HepG2 (cell line): Measurements from ENCODE around the gene HIRA. TPM values are rescaled to one million over a fixed set of nuclear protein-coding genes. Genes with fewer than 3 reads are reported as not detected.

Experiments
- CHD4 ChIP-seq: fragments of 200-600 bp; sonication (generic); IDR thresholded peaks from 2 replicates; pipeline ENCODE4 v1.7.0; 2017; ENCODE audit warnings: mild to moderate bottlenecking, low read length, borderline replicate concordance
- ELF3 ChIP-seq: IDR thresholded peaks from 2 replicates; pipeline ENCODE4 v1.6.1; 2016; ENCODE audit warnings: missing genetic modification reagents, missing compliant biosample characterization
- HNRNPL ChIP-seq: fragments of 200-400 bp; formaldehyde crosslinking; IDR thresholded peaks from 2 replicates; pipeline ENCODE4 v1.6.1; 2017; ENCODE audit warnings: mild to moderate bottlenecking, low read depth, low read length
- HOXA7 ChIP-seq: sonication (generic); formaldehyde crosslinking; IDR thresholded peaks from 2 replicates; pipeline ENCODE4 v1.8.1; 2022; ENCODE audit warnings: mild to moderate bottlenecking, missing genetic modification reagents, moderate library complexity
- KDM5B ChIP-seq: sonication (generic); formaldehyde crosslinking; IDR thresholded peaks from 2 replicates; pipeline ENCODE4 v1.4.0; 2020; ENCODE audit warnings: missing genetic modification reagents, mild to moderate bottlenecking, borderline replicate concordance
- KMT2A ChIP-seq: sonication (generic); formaldehyde crosslinking; IDR thresholded peaks from 2 replicates; pipeline ENCODE4 v1.4.0; 2020; ENCODE audit warnings: missing genetic modification reagents
- NONO ChIP-seq, 2 experiments: fragments of 450-650 bp in 1 of 2; sonication (generic) in 1 of 2; formaldehyde crosslinking in 1 of 2; IDR thresholded peaks in 1 of 2; conservative IDR thresholded peaks in 1 of 2; 2 replicates each; pipeline versions ENCODE4 v1.6.1 to v1.8.0; 2017 to 2022; ENCODE audit warnings: mild to moderate bottlenecking in 1 of 2, missing genetic modification reagents in 1 of 2, moderate library complexity in 1 of 2
- RAD21 ChIP-seq: fragments of 450-650 bp; formaldehyde crosslinking; IDR thresholded peaks from 2 replicates; pipeline ENCODE4 v1.5.0; 2020; ENCODE audit warnings: mild to moderate bottlenecking
- RELA ChIP-seq: sonication (generic); formaldehyde crosslinking; IDR thresholded peaks from 2 replicates; pipeline ENCODE4 v1.4.0; 2020; ENCODE audit warnings: missing genetic modification reagents
- SMARCE1 ChIP-seq: fragments of 450-650 bp; IDR thresholded peaks from 2 replicates; pipeline ENCODE4 v1.6.1; 2017; ENCODE audit warnings: borderline replicate concordance
- U2AF1 ChIP-seq: fragments of 200-400 bp; formaldehyde crosslinking; optimal IDR thresholded peaks from 2 replicates; pipeline ENCODE3; 2017; ENCODE audit warnings: mild to moderate bottlenecking, low read depth, low read length
- ZBTB38 ChIP-seq: sonication (generic); formaldehyde crosslinking; IDR thresholded peaks from 2 replicates; pipeline ENCODE4 v1.5.1; 2020; ENCODE audit warnings: mild to moderate bottlenecking, missing genetic modification reagents
- ZBTB7B ChIP-seq: sonication (generic); formaldehyde crosslinking; IDR thresholded peaks from 2 replicates; pipeline ENCODE4 v1.4.0; 2020; ENCODE audit warnings: missing genetic modification reagents
- ZNF790 ChIP-seq: sonication (generic); formaldehyde crosslinking; IDR thresholded peaks from 2 replicates; pipeline ENCODE4 v1.8.0; 2022; ENCODE audit warnings: missing genetic modification reagents, mild to moderate bottlenecking, borderline replicate concordance
- ZSCAN21 ChIP-seq: sonication (generic); formaldehyde crosslinking; IDR thresholded peaks from 2 replicates; pipeline ENCODE4 v1.8.0; 2022; ENCODE audit warnings: mild to moderate bottlenecking, missing genetic modification reagents, moderate library complexity, borderline replicate concordance
- ZSCAN30 ChIP-seq: sonication (generic); formaldehyde crosslinking; IDR thresholded peaks from 2 replicates; pipeline ENCODE4 v1.5.0; 2020; ENCODE audit warnings: mild to moderate bottlenecking, missing genetic modification reagents
- polyA plus RNA-seq, 8 experiments: library from polyadenylated mRNA; depleted of rRNA in 3 of 8; stranded (reverse) in 7 of 8; unstranded in 1 of 8; fragments of >200 nt; fragmentation: Illumina TruSeq in 4 of 8; extraction: Trizol in 4 of 8; gene quantifications; 2 replicates each; pipeline versions ENCODE4 v1.2.1 to v1.2.3, GENCODE V29; 2011 to 2016; ENCODE audit warnings: low read depth in 4 of 8, missing spikeins in 1 of 8, mixed read lengths in 1 of 8; ENCODE audit not compliant: insufficient read depth in 1 of 8
- total RNA-seq, 5 experiments: library from RNA; depleted of rRNA; stranded (reverse); fragments of >200 nt; fragmentation: Illumina TruSeq; extraction: Trizol; gene quantifications; 2 replicates each; pipeline ENCODE4 v1.2.3, GENCODE V29; 2016; ENCODE audit warnings: low read depth in 1 of 5
- TF ChIP-seq, protein P1 (sequence below): sonication (generic); formaldehyde crosslinking; IDR thresholded peaks from 2 replicates; pipeline ENCODE4 v1.5.1; 2020; ENCODE audit warnings: missing genetic modification reagents, mild to moderate bottlenecking, borderline replicate concordance
- TF ChIP-seq, protein P2 (sequence below): sonication (generic); formaldehyde crosslinking; IDR thresholded peaks from 2 replicates; pipeline ENCODE4 v1.4.0; 2020; ENCODE audit warnings: missing genetic modification reagents
- TF ChIP-seq, protein P3 (sequence below): sonication (generic); formaldehyde crosslinking; IDR thresholded peaks from 2 replicates; pipeline ENCODE4 v1.4.0; 2020; ENCODE audit warnings: missing genetic modification reagents

HIRA gene
- total and polyA plus RNA-seq, 2 of the 13 experiments (the other 11 are each of a cell fraction or from before 2014, with no cell fraction given): 21.5 to 29.2 TPM

DNA sequence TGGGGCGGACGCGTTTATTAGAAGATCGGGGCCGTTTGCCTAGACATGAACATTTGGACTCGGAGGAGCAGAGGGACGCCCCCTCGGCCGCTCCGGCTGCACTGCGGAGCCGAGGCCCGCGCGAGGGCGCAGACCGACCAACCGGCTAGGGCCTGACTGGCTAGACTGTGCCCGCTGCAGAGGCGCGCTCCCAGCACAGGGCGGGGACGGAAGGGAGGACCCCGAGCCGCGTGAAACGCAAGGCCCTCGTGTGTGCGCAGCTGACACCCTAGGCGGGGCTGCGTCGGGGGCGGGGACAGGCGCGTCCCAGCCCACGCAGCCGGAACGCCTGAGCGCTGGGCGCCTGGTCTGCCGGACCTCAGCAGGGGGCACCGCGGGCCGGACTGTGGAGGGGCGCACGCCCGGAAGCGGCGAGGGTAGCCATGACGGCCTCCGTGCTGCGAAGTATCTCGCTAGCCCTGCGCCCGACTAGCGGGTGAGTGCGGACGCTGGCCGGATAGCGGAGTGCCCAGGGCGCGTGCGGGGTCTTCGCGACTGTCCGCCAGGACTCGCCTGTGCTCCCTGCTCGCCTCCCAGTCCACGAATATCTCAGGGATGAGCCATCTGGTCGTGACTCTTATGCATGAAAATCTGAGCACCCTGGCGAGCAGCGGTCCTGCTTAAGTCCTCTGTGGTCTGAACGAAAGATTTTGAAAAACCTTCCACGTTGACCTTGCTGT is 759 bp upstream of the HIRA start, which contains the start of gene MRPL40 (continued):
- peak; percentile 69 for TF ChIP-seq RAD21 (CRISPR knock-in tag)
- peak; percentile 89 for TF ChIP-seq ZBTB38
- peak; percentile 84; the same call in 1 of the 2 replicates for TF ChIP-seq RELA (CRISPR knock-in tag)
- peak; percentile 99 for TF ChIP-seq KMT2A (CRISPR knock-in tag)
- peak; percentile 96 for TF ChIP-seq ZBTB7B (CRISPR knock-in tag)
- peak; percentile 88 for TF ChIP-seq U2AF1
- TF ChIP-seq, protein P1, sequence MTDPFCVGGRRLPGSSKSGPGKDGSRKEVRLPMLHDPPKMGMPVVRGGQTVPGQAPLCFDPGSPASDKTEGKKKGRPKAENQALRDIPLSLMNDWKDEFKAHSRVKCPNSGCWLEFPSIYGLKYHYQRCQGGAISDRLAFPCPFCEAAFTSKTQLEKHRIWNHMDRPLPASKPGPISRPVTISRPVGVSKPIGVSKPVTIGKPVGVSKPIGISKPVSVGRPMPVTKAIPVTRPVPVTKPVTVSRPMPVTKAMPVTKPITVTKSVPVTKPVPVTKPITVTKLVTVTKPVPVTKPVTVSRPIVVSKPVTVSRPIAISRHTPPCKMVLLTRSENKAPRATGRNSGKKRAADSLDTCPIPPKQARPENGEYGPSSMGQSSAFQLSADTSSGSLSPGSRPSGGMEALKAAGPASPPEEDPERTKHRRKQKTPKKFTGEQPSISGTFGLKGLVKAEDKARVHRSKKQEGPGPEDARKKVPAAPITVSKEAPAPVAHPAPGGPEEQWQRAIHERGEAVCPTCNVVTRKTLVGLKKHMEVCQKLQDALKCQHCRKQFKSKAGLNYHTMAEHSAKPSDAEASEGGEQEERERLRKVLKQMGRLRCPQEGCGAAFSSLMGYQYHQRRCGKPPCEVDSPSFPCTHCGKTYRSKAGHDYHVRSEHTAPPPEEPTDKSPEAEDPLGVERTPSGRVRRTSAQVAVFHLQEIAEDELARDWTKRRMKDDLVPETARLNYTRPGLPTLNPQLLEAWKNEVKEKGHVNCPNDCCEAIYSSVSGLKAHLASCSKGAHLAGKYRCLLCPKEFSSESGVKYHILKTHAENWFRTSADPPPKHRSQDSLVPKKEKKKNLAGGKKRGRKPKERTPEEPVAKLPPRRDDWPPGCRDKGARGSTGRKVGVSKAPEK (CRISPR knock-in tag): no peak; the same call in 1 of the 2 replicates
- peak; percentile 91 for TF ChIP-seq ZSCAN21 (CRISPR knock-in tag)
- TF ChIP-seq KDM5B (CRISPR knock-in tag): peak; percentile 85; the same call in 1 of the 2 replicates
- no peak for TF ChIP-seq HNRNPL
- TF ChIP-seq SMARCE1: no peak
- TF ChIP-seq ELF3 (CRISPR knock-in tag): peak; percentile 82; the same call in 1 of the 2 replicates
- TF ChIP-seq ZSCAN30: peak; percentile 54; the same call in 1 of the 2 replicates
- 0 out of 2 replicates have a peak, but pooled peaks have one; percentile 18 for TF ChIP-seq HOXA7 (CRISPR knock-in tag)
- no peak for TF ChIP-seq CHD4
- TF ChIP-seq, protein P2, sequence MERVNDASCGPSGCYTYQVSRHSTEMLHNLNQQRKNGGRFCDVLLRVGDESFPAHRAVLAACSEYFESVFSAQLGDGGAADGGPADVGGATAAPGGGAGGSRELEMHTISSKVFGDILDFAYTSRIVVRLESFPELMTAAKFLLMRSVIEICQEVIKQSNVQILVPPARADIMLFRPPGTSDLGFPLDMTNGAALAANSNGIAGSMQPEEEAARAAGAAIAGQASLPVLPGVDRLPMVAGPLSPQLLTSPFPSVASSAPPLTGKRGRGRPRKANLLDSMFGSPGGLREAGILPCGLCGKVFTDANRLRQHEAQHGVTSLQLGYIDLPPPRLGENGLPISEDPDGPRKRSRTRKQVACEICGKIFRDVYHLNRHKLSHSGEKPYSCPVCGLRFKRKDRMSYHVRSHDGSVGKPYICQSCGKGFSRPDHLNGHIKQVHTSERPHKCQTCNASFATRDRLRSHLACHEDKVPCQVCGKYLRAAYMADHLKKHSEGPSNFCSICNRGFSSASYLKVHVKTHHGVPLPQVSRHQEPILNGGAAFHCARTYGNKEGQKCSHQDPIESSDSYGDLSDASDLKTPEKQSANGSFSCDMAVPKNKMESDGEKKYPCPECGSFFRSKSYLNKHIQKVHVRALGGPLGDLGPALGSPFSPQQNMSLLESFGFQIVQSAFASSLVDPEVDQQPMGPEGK (CRISPR knock-in tag): peak; percentile 89
- TF ChIP-seq, protein P3, sequence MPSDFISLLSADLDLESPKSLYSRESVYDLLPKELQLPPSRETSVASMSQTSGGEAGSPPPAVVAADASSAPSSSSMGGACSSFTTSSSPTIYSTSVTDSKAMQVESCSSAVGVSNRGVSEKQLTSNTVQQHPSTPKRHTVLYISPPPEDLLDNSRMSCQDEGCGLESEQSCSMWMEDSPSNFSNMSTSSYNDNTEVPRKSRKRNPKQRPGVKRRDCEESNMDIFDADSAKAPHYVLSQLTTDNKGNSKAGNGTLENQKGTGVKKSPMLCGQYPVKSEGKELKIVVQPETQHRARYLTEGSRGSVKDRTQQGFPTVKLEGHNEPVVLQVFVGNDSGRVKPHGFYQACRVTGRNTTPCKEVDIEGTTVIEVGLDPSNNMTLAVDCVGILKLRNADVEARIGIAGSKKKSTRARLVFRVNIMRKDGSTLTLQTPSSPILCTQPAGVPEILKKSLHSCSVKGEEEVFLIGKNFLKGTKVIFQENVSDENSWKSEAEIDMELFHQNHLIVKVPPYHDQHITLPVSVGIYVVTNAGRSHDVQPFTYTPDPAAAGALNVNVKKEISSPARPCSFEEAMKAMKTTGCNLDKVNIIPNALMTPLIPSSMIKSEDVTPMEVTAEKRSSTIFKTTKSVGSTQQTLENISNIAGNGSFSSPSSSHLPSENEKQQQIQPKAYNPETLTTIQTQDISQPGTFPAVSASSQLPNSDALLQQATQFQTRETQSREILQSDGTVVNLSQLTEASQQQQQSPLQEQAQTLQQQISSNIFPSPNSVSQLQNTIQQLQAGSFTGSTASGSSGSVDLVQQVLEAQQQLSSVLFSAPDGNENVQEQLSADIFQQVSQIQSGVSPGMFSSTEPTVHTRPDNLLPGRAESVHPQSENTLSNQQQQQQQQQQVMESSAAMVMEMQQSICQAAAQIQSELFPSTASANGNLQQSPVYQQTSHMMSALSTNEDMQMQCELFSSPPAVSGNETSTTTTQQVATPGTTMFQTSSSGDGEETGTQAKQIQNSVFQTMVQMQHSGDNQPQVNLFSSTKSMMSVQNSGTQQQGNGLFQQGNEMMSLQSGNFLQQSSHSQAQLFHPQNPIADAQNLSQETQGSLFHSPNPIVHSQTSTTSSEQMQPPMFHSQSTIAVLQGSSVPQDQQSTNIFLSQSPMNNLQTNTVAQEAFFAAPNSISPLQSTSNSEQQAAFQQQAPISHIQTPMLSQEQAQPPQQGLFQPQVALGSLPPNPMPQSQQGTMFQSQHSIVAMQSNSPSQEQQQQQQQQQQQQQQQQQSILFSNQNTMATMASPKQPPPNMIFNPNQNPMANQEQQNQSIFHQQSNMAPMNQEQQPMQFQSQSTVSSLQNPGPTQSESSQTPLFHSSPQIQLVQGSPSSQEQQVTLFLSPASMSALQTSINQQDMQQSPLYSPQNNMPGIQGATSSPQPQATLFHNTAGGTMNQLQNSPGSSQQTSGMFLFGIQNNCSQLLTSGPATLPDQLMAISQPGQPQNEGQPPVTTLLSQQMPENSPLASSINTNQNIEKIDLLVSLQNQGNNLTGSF (CRISPR knock-in tag): no peak; the same call in 1 of the 2 replicates
- TF ChIP-seq NONO (IDR thresholded peaks at IDR 0.05): no peak
- peak; percentile 100 for TF ChIP-seq NONO (CRISPR knock-in tag; conservative IDR thresholded peaks at IDR 0.05)
- TF ChIP-seq ZNF790 (CRISPR knock-in tag): peak; percentile 33; the same call in 1 of the 2 replicates
